GM18498 (cell line): Measurements from ENCODE around the gene HEBP1.

Source experiments
- ATAC-seq: cut with Tn5 transposase; IDR thresholded peaks from one replicate; pipeline ENCODE4 v1.9.1; 2021; ENCODE audit warnings: mild to moderate bottlenecking, moderate library complexity; ENCODE audit not compliant: unreplicated experiment

HEBP1 gene

GRCh38 chr12:13024531-13024916 is 24.5 kb upstream of the HEBP1 start:
- ATAC-seq = no peak

GRCh38 chr12:13023811-13024530 is 23.9 kb upstream of the HEBP1 start:
- ATAC-seq = no peak

- no peak for ATAC-seq
Observed at GRCh38 chr12:13022851-13023271, 22.8 kb upstream of the HEBP1 start.

GRCh38 chr12:13011098-13011497 is 11.0 kb upstream of the HEBP1 start:
- ATAC-seq = no peak

GRCh38 chr12:13008741-13009380 is 8.8 kb upstream of the HEBP1 start:
- ATAC-seq = no peak

DNA sequence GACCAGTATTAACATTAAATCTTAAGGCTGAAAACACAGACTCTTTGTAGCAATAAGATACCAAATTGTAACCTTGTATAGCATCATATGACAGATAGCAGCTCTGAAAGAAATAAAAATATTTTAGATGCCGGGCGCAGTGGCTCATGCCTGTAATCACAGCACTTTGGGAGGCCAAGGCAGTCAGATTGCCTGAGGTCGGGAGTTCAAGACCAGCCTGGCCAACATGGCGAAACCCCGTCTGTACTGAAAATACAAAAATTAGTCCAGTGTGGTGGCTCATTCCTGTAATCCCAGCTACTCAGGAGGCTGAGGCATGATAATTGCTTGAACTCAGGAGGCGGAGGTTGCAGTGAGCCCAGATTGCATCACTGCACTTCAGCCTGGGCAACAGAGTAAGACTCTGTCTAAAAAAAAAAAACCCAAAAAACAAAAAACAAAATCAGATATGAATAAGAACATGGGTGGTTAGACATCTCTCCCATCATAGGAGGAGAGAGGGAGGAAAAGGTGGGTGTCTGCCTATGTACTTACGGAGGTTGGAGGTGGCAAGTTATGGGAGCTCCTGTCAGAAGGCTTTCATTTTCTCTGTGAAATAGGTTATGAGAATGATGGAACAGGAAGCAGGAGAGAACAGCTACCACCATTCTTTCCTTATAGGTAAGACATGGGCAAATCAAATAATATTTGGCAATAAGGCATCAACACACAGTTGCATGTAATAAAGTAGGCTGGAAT is 7.6 kb upstream of the HEBP1 start:
- no peak for ATAC-seq

GRCh38 chr12:13005649-13006048 is 5.6 kb upstream of the HEBP1 start:
- no peak for ATAC-seq

DNA sequence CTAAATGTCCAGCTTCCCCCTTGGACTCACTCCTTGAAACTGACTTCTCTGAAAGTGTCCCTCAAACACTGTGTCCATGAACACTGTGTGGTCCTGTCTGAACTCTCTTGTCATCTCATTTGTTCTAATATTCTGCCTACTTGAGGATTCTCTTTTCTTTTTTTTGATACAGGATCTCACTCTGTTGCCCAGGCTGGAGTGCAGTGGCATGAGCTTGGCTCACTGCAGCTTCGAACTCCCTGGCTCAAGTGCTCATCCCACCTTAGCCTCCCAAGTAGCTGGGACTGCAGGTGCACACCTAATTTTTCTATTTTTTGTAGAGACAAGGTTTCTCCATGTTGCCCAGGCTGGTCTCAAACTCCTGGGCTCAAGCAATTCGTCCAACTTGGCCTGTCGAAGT is 4.9 kb upstream of the HEBP1 start:
- ATAC-seq = no peak

DNA sequence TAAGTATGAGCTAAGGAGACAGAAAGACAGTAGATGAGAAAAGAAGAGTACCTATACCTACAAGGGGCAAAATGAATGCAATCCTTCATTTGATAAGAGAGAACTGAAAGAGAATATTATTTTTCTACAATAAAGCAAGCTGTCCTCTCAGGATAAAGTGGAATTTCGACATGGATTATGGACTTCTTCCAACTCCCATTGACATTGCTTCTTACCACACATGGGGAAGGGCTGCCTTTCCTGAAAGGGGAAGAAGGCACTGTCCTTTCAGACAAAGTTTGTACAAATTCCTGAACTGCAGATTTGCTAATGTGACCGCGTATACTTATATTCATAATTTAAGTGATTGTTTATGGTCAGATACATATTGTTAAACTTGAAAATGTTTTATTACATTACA is 4.3 kb upstream of the HEBP1 start:
- no peak for ATAC-seq

GRCh38 chr12:13002301-13003097 is 2.4 kb upstream of the HEBP1 start:
- ATAC-seq = no peak

DNA sequence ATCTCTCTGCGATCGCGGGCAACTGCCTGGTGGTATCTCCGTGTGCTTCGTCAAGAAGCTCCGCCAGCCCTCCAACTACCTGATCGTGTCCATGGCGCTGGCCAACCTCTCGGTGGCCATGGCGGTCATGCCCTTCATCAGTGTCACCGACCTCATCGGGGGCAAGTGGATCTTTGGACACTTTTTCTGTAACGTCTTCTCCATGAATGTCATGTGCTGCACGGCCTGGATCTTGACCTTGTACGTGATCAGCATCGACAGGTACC is 1.6 kb upstream of the HEBP1 start:
- no peak for ATAC-seq

DNA sequence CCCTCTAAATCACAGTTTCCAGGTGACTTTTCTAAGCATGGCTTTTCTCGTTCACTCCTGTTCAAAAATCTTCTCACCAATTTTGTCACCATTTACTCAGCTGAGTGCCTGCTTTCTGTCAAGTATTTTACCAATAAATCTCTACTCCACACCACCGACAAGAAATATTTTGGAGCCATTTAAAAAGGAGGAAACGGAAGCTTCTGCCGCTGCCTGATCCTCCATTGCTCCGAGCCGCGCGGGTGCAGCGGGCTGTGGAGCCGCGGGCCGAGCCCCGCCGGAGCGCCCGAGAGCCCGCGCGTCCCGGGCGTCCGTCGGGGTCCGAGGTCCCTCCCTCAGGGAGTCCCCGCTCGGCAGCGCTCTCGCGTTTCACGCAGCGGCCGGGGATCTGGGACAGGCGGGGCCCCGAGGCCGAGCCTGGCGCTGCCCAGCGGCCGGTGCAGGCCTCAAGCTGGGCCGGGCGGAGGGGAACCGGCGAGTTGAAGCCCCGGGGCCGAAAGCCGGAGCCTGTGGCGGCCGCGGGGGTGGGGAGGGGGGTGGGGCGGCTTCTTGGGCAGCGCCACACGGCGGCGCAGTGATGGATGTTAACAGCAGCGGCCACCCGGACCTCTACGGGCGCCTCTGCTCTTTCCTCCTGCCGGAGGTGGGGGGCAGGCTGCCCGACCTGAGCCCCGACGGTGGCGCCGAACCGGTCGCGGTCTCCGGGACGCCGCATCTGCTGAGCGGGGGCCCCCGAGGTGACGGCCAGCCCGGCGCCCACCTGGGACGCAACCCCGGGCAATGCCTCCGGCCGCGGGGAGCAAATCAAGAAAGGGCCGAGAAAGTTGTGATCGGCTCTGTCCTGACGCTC is 1.1 kb upstream of the HEBP1 start:
- peak; percentile 31 for ATAC-seq

- peak; percentile 37 for ATAC-seq
Observed at GRCh38 chr12:13000616-13000924, 505 bp upstream of the HEBP1 start.

DNA sequence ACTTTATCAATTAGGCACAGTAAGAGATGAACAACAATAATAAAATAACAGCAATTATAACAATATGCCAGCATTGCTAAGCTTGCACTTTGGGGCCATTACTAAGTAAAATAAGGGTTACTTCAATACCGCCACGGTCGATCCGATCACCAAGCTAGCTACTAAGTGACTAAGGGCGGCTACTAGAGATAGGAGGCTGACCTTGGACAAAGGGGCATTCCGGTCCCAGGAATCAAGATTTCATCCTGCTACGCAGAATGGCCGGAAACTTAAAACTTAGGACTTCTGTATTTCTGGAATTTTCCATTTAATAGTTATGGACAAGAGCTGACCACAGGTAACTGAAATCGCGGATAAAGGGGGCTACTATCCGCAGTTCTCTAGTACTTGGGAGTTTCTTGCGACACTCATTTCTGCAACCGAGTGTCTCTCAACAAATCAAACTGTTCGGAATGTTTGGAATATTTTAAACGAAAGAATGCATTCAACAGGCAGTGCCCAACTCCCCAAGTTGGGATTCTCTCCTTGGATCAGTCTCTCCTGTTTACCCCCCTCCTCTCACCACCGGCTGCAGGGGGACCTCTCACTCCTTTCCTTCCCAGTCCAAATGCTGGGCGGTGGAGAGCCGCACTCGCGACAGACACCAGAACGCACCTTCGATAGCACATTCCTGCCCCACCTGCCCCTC is 650 bp downstream of the HEBP1 start:
- no peak for ATAC-seq

DNA sequence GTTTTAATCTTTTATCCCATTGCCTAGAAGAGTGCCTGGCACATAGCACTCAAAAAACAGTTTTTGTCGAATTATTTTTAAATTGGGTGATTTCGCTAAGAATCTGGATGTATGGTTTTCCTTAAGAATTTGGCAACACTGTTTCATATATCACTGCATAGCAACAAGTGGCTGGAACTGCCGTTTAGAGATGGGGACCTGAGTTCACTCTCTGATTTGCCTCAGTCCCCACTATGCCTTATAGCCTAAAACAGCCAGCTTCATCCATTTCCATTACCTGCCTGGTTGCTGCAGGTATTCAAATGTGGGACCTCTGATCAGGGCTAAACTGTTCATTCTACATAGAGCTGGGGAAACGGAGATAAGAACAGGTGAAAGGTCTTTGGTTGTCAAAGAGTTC is 1.8 kb downstream of the HEBP1 start:
- ATAC-seq = no peak

GRCh38 chr12:12997734-12998133 is 2.3 kb downstream of the HEBP1 start:
- no peak for ATAC-seq

GRCh38 chr12:12997156-12997555 is 2.9 kb downstream of the HEBP1 start:
- ATAC-seq = no peak

- ATAC-seq = no peak
Observed at GRCh38 chr12:12996209-12996608, 3.9 kb downstream of the HEBP1 start.

DNA sequence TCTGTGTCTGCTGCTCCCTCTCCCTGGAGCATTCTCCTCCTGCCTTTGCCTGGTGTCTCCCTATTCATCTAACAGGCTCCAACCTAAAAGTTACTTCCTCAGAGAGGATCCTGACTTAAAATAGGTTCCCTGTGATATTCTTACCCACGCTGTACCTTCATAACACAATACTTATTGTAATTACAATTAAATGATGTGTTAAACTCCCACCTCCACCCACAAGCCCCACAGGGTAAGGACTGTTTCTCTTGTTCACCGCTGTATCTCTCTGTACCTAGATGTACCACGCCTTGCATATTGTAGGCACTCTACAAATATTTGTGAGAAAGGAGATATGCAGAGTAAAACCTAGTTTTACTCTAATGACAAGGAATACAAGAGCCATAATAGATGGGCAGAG is 5.0 kb downstream of the HEBP1 start:
- ATAC-seq = no peak

DNA sequence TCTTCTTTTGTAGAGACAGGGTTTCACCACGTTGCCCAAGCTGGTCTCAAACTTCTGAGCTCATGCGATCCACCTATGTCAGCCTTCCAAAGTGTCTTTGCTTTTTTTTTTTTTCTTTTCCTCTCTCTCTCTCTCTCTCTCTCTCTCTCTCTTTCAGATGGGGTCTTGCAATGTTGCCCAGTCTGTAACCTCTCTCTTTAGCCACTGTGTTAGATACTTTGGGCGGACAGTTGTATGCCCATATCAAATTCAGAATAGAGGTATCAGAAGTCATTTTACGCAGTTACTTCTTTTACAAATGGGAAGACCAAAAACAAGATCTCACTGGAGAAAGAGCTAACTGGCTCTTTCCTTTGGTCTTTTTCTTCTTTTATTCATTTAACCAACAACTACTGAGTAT is 6.7 kb downstream of the HEBP1 start:
- ATAC-seq = no peak
